Measurements from ENCODE around the gene ARHGAP4.

ARHGAP4 gene

DNA sequence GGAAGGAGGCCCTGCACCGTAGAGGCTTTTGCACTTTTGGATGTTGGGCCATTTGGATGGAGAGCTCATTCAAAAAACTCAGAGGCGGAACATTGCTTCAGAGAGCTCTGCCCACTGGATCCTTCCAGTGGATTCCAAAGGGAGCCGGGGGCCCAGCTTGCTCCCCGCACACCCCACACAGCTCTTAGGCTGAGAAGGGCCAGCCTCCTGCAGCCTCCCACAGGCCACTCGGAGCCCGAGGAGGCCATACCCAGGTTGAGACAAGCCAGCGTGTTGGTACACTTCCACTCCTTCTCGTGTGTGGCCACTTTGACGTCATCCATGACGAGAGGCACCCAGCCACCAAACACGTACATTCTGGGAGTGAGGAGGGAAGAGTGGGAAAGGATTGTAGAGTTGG, 35.2 kb upstream of the ARHGAP4 start:
- no peak for DNase-seq

DNA sequence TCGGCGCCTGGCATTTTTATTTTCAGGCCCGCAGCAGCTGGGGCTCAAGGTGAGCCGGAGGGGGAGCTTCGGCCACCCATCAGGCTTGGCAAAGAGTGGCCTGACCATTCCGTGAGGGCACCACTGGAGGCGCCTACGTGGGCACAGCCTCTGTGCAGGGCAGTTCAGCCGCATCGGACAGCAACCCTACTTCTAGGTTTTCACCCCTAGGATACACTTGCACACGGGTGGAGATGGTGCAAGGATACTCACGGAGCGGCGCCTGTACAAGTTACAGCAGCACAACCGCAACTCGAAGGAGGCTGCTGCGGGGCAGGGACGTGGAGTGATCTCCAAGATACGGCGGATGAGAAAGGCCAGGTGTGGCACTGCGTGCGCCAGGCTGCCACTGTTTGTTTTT, 34.7 kb upstream of the ARHGAP4 start:
- DNase-seq = no peak

DNA sequence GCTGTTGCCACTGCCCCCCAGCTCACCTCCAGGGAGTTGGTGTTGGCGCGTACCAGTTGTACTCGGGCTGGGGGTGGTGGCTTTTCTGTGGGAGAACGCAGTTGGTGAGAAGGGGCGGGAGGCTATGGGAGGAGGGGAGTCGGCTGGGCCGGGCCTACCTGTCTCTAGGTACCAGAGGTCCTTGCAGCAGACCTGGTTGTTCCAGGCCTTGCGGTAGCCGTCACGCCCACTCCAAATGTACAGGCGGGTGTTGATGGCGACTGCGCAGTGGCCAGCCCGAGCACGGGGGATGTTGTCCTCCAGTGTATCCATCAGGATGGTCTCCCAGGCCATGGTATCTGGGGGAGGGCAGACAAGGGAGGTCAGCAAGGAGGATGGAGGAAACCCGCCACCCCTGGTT, 34.0 kb upstream of the ARHGAP4 start:
- DNase-seq = no peak

DNA sequence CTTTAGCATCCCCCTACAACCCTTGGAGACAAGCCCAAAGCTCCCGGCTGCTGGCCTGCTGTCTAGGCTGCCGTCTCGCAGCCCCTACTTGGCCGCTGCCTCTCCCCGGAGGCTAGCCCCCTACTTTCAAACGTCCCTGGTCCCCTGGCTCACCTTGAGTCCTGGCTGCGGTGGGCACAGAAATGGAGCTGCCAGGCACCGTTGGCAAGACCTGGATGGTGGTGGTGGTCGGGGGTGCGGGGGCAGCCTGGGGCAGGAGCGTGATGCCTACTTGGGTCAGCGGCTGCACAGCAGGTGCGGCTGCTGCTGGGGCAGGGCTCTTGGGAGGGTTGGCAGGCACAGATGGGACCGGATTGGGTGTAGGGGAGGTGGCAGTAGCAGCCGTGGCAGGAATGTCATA, 33.6 kb upstream of the ARHGAP4 start:
- no peak for DNase-seq

DNA sequence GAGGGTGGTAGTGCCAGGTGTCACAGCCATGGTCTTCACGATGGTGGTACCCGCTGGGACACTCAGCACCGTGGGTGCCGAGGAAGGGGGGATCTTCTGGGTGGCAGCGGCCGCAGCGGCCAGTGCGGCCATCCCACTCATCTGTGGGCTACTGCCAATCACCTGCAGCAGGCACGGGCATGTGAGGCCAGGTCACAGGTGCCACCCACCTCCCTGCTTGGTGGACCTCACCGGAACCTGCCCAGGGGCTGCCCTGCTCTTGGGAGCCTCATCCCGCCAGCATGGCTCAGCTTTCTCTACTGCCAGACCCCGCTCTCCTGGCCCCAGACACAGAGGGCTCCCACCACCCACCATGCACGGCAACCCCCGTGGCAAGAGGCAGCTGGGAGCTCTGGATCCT, 32.5 kb upstream of the ARHGAP4 start:
- no peak for DNase-seq

DNA sequence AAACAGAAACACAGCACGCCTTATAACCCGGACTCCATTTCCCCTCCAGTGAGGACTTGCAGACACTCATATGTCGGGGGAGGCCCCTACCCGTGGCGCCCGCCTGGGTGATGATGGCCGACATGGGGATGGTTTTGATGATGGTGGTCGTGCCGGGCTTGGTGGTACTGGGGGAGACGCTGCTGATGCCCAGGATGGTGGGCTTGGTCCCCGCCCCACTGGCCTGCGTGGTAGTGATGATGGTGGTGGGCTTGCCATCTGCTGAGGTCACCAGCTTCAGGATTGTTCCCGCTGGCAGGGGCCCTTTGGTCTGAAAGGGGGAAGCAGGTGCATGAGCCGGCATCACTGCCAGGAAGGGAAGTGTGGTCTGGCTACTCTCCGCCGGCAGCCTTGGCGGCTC, 31.2 kb upstream of the ARHGAP4 start:
- DNase-seq = no peak

DNA sequence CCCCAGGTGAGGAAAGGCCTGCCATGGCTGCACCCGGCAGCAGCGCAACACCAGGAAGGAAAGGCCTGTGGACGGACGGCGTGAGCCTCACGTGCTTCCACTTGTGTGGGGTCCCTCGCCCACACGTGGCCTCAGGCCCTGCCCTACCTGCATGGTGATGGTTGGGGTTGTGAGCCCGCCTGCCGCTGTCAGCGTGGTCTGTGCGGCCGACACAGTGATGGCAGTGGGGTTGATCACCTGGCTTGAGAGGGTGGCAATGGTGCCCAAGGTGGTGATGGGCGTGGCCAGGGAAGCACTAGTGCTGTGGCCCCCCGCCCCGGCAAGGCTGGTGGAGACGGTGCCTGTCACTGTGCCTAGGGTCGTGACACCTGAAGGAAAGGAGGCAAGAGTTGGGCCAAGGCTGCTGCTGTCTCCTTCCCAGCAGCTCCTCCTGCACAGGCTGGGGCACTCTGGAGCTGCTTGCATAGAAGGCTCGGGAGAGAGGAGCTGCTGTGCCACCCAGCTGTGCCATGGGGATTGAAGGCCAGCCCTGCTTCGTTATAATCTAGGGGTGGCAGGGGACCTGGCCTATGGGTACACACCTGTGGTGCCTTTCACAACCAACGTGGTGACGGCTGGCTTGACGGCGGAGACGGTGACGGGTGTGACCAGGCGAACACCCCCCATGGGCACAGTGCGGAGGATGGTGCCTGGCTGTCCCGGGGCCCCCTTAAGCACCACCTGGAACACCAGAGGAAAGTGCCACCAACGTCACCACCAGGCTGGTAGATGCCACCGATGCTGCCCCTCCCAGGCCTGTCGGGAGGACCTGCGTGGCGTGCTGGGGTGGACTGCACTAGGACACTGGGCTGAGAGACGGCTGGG, 30.2 kb upstream of the ARHGAP4 start:
- DNase-seq = no peak

DNA sequence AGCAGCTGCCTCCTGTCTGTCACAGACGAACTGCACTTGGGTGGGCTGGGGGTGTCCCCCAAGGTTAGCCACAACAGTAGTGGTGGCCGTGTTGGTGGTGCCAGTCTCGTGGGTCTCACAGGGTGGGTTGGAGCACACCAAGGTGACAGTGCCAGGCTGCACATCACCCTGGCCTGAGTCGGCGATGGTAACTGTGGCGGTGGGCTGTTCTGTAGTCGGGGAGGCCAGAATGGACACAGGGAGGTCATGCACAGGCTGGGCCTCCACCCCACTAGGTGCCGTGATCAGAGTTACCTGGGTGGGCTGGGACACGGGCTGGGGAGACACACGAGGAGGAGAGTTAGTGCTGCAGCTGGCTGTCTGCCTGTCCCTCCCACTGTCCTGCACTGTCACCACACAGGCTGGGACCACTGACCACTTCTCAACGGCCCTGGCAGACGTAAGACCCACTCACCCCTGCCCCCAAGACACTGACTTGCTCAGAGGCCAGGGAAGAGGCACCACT, 29.2 kb upstream of the ARHGAP4 start:
- no peak for DNase-seq

DNA sequence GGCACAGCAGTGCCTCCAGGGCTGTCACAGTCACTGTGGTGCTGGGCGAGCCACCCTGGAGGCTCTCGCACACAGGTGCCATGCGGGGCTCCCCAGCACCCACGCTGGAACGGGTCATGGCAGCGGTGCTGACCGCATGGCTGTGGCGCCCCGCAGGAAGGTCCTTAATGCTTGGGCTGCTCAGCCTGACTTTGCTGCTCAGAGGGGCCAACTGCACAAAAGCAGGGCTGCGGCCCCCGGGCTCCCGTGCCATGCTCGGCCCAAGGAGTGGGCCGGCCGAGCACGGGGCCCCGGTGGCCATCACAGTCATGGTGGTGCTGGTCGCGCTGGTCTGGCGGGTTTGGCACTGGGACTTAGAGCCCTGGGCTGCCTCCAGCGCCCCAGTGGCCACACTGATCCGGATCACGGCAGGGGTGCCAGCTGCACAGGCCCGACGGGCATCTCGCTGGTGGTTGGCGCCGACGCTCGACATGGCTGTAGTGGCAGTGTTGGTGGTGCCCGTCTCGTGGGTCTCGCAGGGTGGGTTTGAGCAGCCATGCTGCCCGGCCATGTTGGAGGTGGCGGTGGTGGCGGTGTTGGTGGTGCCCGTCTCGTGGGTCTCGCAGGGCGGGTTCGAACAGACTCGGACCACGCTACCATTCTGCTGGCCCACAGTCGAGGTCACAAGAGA, 28.6 kb upstream of the ARHGAP4 start:
- DNase-seq = no peak

DNA sequence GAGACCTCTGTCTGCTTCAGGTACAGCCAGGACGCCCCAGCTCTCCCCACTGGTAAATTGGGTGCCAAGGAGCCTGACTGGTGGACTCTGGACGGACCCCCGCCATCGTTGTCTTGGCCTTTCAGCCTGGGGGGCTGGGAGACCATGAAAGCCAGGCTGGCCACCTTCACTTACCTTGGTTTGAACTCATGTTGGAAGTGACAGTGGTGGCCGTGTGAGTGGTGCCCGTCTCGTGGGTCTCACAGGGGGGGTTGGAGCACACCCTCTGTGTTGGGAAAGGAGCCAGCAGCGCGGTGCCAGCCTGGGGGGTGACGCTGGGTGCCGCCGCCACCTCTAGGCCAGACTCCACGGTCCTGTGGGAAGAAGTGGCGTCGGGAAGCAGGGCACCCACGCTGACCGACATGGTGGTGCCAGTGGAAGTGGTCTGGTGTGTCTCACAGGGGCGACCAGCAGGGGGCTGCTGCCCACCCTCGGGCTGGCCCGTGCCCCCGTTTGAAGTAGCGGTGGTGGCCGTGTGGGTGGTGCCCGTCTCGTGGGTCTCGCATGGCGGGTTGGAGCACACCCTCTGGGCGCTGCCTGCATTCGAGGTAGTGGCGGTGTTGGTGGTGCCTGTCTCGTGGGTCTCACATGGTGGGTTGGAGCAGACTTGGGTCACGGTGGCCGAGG, 28.0 kb upstream of the ARHGAP4 start:
- no peak for DNase-seq

DNA sequence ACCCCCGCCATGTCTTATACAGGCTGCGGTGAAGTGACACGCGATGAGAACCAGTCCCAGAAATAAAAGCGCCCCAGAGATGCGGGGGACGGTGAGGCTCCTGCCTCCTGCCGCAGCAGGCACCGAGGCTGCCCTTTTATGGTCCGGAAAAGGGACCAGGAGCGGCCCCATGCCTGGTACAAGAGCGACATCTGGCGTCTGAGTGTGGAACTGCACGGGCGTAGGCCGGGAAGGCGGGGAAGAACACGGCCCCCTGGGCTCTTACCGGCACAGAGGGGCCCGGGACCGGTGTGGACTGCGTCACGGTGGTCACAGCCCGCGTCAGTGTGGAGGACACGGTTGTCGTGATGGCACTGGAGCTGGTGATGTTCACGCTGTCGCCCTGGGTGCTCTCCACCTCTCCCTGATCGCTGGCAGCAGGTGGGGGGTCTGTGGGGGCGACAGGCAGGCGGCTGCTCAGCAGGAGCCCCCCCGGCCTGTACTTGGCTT, 27.3 kb upstream of the ARHGAP4 start:
- peak; percentile 38 for DNase-seq

DNA sequence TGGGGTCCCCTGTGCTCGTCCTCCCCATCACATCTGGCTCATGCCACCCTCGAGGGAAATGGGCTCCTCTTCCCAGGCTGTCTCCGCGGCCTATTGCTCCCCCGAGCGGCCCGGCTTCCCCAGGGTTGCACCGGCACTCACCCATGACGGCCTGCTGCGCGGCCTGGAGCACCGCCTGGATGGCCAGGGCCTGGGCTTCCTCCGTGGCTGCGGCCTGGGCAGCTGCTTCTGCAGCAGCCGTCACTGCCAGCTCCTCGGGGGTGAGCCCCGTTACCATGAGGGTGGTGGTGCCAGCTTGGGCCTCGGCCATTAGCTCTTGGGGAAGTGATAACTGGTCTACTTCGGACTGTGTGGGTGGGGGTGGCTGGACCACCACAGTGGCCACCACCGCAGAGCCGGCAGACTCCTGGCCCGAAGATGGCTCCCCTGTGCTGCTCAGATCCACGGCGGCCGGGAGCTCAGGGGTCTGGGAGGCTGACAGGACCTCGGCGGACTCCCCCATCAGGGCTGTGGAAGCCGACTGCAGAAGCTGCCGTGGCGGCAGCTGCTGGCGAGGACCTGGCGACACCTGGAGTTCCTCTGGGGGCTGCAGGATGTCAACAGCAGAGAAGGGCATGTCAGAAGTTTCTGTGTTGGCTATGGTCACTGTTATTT, 26.4 kb upstream of the ARHGAP4 start:
- no peak for DNase-seq

DNA sequence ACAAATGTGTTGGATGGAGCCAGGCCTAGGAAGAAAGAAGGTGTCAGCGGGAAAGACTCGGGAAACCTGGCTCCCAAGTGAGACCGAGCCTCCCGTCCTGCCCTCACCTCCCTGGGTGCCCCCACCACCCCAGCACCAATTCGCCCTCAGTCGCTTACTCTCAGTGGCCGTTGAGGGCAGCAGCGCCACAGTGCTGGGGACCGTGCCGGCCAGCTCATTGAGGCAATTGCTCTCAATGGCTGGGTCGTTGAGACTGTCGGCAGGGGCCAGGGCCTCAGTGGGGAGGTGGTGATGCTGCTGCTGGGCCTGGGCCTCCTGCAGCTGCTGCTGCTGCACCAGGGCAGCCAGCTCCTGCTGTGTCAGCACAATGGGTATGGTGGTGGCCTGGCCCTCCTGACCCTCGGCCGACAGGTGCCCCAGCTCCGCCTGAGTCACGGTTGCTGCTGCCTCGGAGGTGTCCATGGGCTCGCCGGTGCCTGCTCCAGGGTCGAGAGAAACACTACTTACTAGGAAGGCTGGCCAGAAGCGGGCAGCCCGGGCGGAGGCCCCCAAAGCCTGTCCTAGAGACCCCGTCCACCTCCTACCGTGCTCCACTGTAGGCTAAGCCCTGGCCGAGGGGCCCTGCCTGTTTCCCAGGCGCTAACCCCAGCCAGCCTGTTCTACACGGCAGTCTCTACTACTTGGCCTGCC, 25.8 kb upstream of the ARHGAP4 start:
- no peak for DNase-seq

DNA sequence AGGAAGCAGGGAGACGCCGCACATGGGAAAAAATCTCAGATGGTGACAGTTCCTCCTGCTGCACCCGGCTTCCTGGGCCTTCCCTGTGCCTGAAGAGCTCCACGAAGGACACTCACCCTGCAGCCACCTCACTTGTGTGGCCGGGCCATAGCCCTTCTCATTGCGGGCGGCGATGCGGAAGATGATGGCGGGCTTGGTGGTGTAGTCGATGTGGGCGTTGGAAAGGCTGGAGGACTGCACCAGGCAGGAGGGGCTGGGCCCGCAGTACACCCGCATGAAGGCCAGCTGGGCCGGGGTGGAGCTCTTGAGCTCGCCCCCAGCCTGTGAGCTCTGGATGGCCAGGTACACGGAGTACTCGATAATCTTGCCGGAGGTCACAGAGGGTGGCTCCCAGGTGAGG, 24.1 kb upstream of the ARHGAP4 start:
- DNase-seq = no peak

DNA sequence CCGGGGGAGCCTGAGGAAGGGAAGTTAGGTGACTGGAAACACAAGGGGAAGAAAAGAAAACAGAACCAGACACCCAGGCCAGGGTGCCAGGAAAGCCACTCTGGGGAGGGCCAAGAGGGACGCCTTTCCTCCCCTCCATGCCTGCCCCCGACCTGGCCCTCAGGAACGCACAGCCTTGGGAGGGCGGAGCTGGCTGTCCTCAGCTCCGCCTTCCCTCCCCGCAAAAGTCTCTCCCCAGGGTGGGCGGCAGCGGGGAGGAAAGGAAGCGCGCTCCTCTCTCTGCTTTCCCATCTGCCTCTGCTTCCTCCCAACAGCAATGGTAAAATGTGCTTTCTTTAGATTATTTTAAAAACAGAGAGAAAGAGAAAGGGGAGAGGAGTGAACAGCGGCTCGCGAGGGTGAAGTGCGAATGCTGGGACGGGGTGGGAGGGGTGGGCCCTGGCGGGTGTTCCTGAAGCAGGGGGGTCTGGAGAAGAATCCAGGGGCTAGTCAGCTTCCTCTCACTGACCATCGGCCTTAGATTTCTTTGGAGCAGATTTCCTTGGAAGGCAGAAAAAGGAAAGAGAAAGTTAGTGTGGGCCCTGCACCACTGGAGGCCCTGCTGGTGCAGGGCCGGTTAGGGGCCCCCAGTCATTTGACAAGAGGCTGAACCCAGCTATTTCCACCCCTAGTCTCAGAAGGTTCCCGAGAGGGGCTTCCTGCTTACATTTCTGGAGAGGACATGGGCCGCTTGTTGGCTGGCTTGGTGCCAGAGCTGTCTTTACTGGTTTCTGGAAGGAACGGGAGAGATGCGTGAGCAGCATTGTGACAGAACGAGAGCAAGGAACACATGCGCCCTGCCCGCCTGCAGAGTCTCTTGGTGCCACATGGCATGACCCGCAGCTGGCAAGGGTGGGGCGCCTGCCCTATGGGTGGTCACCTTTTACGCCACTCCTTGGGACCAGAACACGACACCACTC, 23.1 kb upstream of the ARHGAP4 start:
- DNase-seq = no peak

DNA sequence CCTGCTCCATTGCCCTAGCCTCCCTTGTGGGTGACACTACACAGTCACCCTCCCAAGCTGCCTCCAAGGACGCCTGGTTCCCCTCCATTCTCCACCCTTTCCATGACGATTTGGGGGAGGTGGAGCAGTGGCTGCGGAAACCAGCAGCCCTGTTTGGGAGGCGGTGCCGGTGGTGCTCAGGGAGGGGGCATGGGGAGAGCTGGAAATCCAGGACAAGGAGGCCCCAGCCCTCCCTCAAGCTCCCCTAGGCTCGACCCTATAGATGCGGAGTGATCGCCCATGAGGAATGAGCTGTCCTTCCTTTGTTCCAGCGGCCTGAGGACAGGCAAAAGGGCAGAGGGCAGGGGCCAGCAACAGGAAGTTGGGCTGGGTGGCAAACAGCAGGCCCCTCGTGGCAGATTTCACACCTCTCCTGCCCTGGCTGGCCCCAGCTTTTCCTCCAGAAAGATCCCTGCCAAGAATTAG, 22.0 kb upstream of the ARHGAP4 start:
- DNase-seq = no peak

DNA sequence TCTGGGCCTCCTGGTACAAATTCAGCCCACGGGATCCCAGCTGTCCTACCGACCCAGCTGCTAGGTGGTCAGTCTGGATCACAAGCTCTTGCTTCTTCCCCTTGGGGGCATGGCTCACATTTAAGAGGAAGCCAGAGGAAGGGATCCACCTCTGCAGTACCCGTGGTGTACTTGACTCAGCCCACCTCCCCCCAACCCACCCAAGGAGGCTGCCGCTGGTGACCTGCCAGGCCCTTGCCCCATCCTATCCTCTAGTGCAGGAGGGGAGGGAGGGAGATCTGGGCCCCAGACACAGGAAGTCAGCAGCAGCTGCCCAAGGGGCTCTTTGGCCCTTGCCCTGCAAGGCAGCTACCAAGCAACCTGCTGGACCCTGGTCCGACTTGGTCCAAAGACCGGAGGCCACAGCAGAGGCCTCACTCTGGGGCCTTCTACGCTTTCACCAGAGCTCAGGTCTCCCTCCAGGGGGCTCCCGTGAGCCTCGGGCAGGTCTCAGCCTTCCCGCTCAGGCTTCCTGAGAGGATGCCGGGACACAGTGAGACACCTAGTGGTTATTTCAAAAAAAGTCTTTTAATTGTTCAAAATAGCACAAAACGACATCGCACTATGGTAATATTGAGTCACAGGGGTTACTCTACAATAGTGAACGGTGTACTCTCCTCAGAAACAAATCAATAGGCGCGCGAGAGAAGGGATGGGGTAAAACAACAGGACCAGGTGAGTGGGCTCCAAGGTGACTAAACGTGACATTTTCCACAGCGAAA, 21.1 kb upstream of the ARHGAP4 start:
- DNase-seq = peak; percentile 34

DNA sequence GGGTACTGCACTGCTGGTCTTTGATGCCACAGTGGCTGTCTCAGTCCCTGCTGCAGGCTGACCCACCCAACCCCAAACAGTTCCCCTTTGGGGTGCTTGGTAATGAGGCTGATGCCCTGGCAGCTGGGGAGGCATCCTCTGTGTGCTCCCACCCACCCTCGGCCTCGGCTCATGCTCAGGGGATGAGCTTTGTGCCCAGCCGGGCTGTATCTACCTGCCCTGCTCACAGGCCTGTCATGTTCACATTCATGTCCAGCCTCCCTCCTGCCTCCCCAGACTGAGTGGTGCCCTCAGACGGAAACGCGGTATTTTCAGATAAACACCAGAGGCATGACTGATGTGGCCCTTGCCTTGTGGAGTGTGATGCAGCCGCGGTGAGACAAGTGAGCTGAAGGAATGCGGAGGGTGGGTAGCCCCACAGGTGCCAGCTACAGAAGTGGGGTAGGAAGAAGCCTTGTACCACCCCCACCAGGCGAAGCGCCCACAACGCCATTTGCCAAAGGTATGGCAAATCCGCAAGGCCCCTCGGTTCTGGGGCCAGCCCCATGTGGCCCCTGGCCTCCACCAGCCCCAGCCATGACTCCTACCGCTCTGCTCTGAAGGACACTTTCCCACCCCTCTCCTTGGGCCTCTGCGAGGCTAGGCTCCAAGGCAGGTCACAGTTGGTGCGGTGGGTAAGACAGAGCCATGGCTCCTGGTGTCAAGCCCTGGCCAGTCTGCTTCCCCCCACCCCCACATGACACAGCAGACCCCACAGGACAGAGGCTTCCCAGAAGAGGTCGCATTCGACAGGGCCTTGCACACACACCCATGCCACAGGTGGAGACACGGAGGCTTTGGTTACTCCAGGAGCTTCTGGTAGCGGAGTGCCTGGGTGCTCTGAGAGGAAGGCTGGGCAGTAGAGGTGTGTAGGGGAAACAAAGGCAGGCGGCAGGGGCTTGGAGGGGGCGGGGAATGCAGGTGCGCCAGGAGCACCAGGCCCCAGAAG, 20.2 kb upstream of the ARHGAP4 start:
- DNase-seq = no peak

DNA sequence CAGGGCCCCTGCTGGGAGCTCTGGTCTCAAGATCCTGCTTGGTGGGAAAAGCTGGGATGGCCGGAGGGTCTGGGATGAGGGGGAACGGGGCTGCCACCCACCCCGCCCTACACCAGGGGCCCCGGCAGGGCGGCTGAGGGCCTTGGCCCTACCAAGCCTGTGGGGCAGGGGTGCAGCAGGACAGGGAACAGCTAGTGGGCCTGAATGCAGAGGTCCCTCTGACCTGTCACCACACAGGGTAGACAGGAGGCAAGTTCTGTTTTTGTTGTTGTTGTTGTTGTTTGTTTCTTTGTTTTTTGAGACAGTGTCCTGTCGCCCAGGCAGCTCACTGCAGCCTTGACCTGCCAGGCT, 18.7 kb upstream of the ARHGAP4 start:
- no peak for DNase-seq
